HG02678 (cell line): Measurements from ENCODE around the gene SMCO3.
A peak's percentile ranks its signal among the peaks of the same experiment; 100 is the strongest.

Source experiments
- ATAC-seq: cut with Tn5 transposase; IDR thresholded peaks from one replicate; pipeline ENCODE4 v1.9.1; 2021; ENCODE audit warnings: mild to moderate bottlenecking, moderate library complexity; ENCODE audit not compliant: unreplicated experiment

Gene SMCO3

GRCh38 chr12:14828892-14829291, 14.9 kb upstream of the SMCO3 start:
- ATAC-seq: peak; percentile 89

- ATAC-seq: no peak
Measured at GRCh38 chr12:14827043-14827442, 13.1 kb upstream of the SMCO3 start.

- no peak for ATAC-seq
Measured at GRCh38 chr12:14826491-14826890, 12.5 kb upstream of the SMCO3 start.

- no peak for ATAC-seq
Measured at GRCh38 chr12:14825256-14825655, 11.3 kb upstream of the SMCO3 start.

- ATAC-seq: no peak
Measured at GRCh38 chr12:14824012-14824634, 10.1 kb upstream of the SMCO3 start.

GRCh38 chr12:14811486-14811885, 2.5 kb downstream of the SMCO3 start:
- no peak for ATAC-seq

- ATAC-seq: no peak
Measured at GRCh38 chr12:14810953-14811483, 3.0 kb downstream of the SMCO3 start.

GRCh38 chr12:14810167-14810952, 3.6 kb downstream of the SMCO3 start:
- no peak for ATAC-seq

GRCh38 chr12:14803830-14804160, 10.2 kb downstream of the SMCO3 start:
- peak; percentile 22 for ATAC-seq

GRCh38 chr12:14803011-14803829, 10.8 kb downstream of the SMCO3 start, which contains the start of the genes C12orf60 and WBP11:
Gene C12orf60, plus strand, starts transcription at chr12:14803670. Its CDS starts 19,266 bp downstream, at chr12:14822936.
Gene WBP11, minus strand, starts transcription at chr12:14803478. Its CDS starts 2,095 bp downstream, at chr12:14801383.
- peak; percentile 99 for ATAC-seq

- ATAC-seq: no peak
Measured at GRCh38 chr12:14802721-14803010, 11.3 kb downstream of the SMCO3 start.

- no peak for ATAC-seq
Measured at GRCh38 chr12:14802247-14802646, 11.7 kb downstream of the SMCO3 start.

- no peak for ATAC-seq
Measured at GRCh38 chr12:14795028-14795448, 18.9 kb downstream of the SMCO3 start.

- ATAC-seq: no peak
Measured at GRCh38 chr12:14785568-14785967, 28.4 kb downstream of the SMCO3 start.

GRCh38 chr12:14784471-14784870, 29.5 kb downstream of the SMCO3 start:
- no peak for ATAC-seq

GRCh38 chr12:14782756-14783155, 31.2 kb downstream of the SMCO3 start:
- ATAC-seq: no peak

- ATAC-seq: no peak
Measured at GRCh38 chr12:14781563-14781962, 32.4 kb downstream of the SMCO3 start.

- no peak for ATAC-seq
Measured at GRCh38 chr12:14780859-14781258, 33.1 kb downstream of the SMCO3 start.

- ATAC-seq: no peak
Measured at GRCh38 chr12:14779834-14780233, 34.1 kb downstream of the SMCO3 start.

GRCh38 chr12:14777271-14777670, 36.7 kb downstream of the SMCO3 start:
- ATAC-seq: no peak

- no peak for ATAC-seq
Measured at GRCh38 chr12:14776236-14776961, 37.6 kb downstream of the SMCO3 start.
